Activated CD4-positive, alpha-beta T cell treated with anti-CD3 and anti-CD28 coated beads for 36 hours (primary cell): ENCODE data around the gene NECTIN2. TPM values are rescaled to one million over a fixed set of nuclear protein-coding genes. Genes with fewer than 3 reads are reported as not detected.
A peak's percentile ranks its signal among the peaks of the same experiment; 100 is the strongest.
"Not testable (repeated sequence)": the region's sequence is repeated elsewhere in the genome, so short reads cannot be mapped to it uniquely, and the experiment has no call there.

Experiments
- ATAC-seq: fragments of 200-7000 bp; cut with Tn5 transposase; one replicate; pipeline ENCODE4 v1.10.0; 2021; ENCODE audit warnings: mild to moderate bottlenecking, moderate library complexity
- CTCF ChIA-PET: fragments of 350-600 bp; sonication (Branson Sonifier 250); formaldehyde crosslinking; loops from one replicate; lab custom pipeline; 2021; ENCODE audit warnings: antibody characterized with exemption; lab: Charles Lee
- POLR2A ChIA-PET: fragments of 350-600 bp; sonication (Branson Sonifier 250); formaldehyde crosslinking; loops from one replicate; lab custom pipeline; 2021; ENCODE audit warnings: antibody characterized with exemption, inconsistent platforms; lab: Charles Lee
- DNase-seq: peaks from one replicate; pipeline ENCODE4 v3.0.0-alpha.2; 2020
- H3K27ac Mint-ChIP-seq: one replicate; pipeline ENCODE4 v1.8.0; 2021; ENCODE audit warnings: mixed read lengths
- H3K27me3 Mint-ChIP-seq: one replicate; pipeline ENCODE4 v1.8.0; 2021; ENCODE audit warnings: mixed read lengths
- H3K36me3 Mint-ChIP-seq: one replicate; pipeline ENCODE4 v1.8.0; 2021; ENCODE audit warnings: low read depth, mixed read lengths
- H3K4me1 Mint-ChIP-seq: one replicate; pipeline ENCODE4 v1.8.0; 2021; ENCODE audit warnings: mixed read lengths
- H3K4me3 Mint-ChIP-seq: one replicate; pipeline ENCODE4 v1.8.0; 2021; ENCODE audit warnings: mild to moderate bottlenecking, moderate library complexity, mixed read lengths
- H3K9me3 Mint-ChIP-seq: one replicate; pipeline ENCODE4 v1.8.0; 2021; ENCODE audit warnings: low read depth, mixed read lengths
- intact Hi-C, 2 experiments: fragments of 100-400 bp; cut with DNase I in 1 of 2; cut with micrococcal nuclease in 1 of 2; formaldehyde crosslinking; loops; one replicate each; pipeline versions ENCODE4 v1.14.2 to v1.15.1; 2022 to 2024; cut with DNase I, micrococcal nuclease
- total RNA-seq, 2 experiments: library from RNA; stranded (reverse); gene quantifications; one replicate each; pipeline ENCODE4 v1.2.3, GENCODE V29; 2021

The NECTIN2 gene
- total RNA-seq, 2 experiments from 2014 or later, result 0.80 to 0.93 TPM

DNA sequence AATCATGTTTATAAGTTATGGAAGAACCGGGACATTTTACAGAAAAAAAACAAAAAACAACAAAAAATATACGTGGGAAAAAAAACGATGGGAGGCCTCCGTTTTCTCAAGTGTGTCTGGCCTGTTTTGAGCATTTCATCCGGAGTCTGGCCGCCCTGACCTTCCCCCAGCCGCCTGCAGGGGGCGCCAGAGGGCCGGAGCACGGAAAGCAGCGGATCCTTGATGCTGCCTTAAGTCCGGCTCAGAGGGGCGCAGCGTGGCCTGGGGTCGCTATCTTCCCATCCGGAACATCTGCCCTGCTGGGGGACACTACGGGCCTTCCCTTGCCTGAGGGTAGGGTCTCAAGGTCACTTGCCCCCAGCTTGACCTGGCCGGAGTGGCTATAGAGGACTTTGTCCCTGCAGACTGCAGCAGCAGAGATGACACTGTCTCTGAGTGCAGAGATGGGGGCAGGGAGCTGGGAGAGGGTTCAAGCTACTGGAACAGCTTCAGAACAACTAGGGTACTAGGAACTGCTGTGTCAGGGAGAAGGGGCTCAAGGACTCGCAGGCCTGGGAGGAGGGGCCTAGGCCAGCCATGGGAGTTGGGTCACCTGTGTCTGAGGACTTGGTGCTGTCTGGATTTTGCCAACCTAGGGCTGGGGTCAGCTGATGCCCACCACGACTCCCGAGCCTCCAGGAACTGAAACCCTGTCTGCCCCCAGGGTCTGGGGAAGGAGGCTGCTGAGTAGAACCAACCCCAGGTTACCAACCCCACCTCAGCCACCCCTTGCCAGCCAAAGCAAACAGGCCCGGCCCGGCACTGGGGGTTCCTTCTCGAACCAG lies 57.7 kb downstream of the NECTIN2 start:
- POLR2A ChIA-PET, result interaction anchor here (1.0 to 1.2 kb wide), 2 partner anchors 11 to 13 kb away, joined by 3 read pairs; partner anchors contain the start of gene TOMM40
- Mint-ChIP-seq H3K9me3 (no peaks in the 10 kb centered on the region), H3K36me3 (peaks cover 20% of the 10 kb centered on the region), H3K27me3 (peaks cover 17% of the 10 kb centered on the region), H3K27ac (no peak overlapping the region), H3K4me3 (no peak overlapping the region), H3K4me1 (peaks cover 8% of the 10 kb centered on the region)
- ATAC-seq (peak; percentile 67), DNase-seq (peak; percentile 85)
- CTCF ChIA-PET, result interaction anchor here (0.6 to 1.3 kb wide), 4 partner anchors 9 to 15 kb away, joined by 3 to 5 read pairs (median 4); no protein-coding TSS in a partner anchor
- intact Hi-C loops, result loop anchor here (1.0 to 5.0 kb wide), 4 partner anchors 47 to 433 kb away; no protein-coding TSS in a partner anchor

- ChIA-PET POLR2A (interaction anchor here (0.5 to 1.0 kb wide), 3 partner anchors 12 to 143 kb away, joined by 3 to 5 read pairs (median 4); no protein-coding TSS in a partner anchor), CTCF (interaction anchor here (0.6 to 1.3 kb wide), 4 partner anchors 9 to 73 kb away, joined by 3 to 4 read pairs (median 3); no protein-coding TSS in a partner anchor)
- Mint-ChIP-seq H3K4me1 (peaks cover 8% of the 10 kb centered on the region), H3K36me3 (peaks cover 20% of the 10 kb centered on the region), H3K27me3 (peaks cover 17% of the 10 kb centered on the region), H3K4me3 (no peak overlapping the region), H3K27ac (no peak overlapping the region), H3K9me3 (no peaks in the 10 kb centered on the region)
- ATAC-seq (no peak), DNase-seq (no peak)
- intact Hi-C loops, result loop anchor here in 1 of 2 experiments (5.0 kb wide), 1 partner anchor 433 kb away; no protein-coding TSS in a partner anchor
Observed at GRCh38 chr19:44904426-44904994, 58.4 kb downstream of the NECTIN2 start.

- ChIA-PET CTCF (interaction anchor here (0.5 to 1.1 kb wide), 7 partner anchors 47 to 653 kb away, joined by 3 to 8 read pairs (median 3); no protein-coding TSS in a partner anchor), POLR2A (interaction anchor here (0.5 to 0.9 kb wide), 3 partner anchors 15 to 20 kb away, joined by 3 to 7 read pairs (median 4); partner anchors contain the start of gene TOMM40)
- Mint-ChIP-seq H3K9me3 (no peaks in the 10 kb centered on the region), H3K27ac (no peak within 1 kb of the TSS), H3K27me3 (peaks cover 17% of the 10 kb centered on the region), H3K4me1 (peaks cover 8% of the 10 kb centered on the region), H3K36me3 (peaks cover 13% of the 10 kb centered on the region), H3K4me3 (no peak within 1 kb of the TSS)
- intact Hi-C loops, result no loop called here
- ATAC-seq, result no peak
- DNase-seq, result no peak
Observed at GRCh38 chr19:44905437-44906160, 59.5 kb downstream of the NECTIN2 start, which contains the start of gene APOE. Gene APOE (plus strand): TSS chr19:44905796. CDS start chr19:44906625, 829 bp downstream.

GRCh38 chr19:44907613-44908012 lies 61.5 kb downstream of the NECTIN2 start:
- no peaks in the 10 kb centered on the region for H3K9me3 Mint-ChIP-seq
- ChIA-PET POLR2A (interaction anchor here (0.6 kb wide), 1 partner anchor 50 kb away, joined by 3 read pairs; no protein-coding TSS in a partner anchor), CTCF (no interaction called here)
- intact Hi-C loops, result no loop called here
- H3K27ac Mint-ChIP-seq, result no peak overlapping the region
- no peak overlapping the region for H3K4me3 Mint-ChIP-seq
- peaks cover 6% of the 10 kb centered on the region for H3K36me3 Mint-ChIP-seq
- peaks cover 8% of the 10 kb centered on the region for H3K4me1 Mint-ChIP-seq
- ATAC-seq (no peak), DNase-seq (no peak)
- H3K27me3 Mint-ChIP-seq, result peaks cover 23% of the 10 kb centered on the region

DNA sequence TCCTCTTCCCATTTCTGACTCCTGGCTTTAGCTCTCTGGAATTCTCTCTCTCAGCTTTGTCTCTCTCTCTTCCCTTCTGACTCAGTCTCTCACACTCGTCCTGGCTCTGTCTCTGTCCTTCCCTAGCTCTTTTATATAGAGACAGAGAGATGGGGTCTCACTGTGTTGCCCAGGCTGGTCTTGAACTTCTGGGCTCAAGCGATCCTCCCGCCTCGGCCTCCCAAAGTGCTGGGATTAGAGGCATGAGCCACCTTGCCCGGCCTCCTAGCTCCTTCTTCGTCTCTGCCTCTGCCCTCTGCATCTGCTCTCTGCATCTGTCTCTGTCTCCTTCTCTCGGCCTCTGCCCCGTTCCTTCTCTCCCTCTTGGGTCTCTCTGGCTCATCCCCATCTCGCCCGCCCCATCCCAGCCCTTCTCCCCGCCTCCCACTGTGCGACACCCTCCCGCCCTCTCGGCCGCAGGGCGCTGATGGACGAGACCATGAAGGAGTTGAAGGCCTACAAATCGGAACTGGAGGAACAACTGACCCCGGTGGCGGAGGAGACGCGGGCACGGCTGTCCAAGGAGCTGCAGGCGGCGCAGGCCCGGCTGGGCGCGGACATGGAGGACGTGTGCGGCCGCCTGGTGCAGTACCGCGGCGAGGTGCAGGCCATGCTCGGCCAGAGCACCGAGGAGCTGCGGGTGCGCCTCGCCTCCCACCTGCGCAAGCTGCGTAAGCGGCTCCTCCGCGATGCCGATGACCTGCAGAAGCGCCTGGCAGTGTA lies 62.2 kb downstream of the NECTIN2 start:
- peaks cover 3% of the 10 kb centered on the region for H3K36me3 Mint-ChIP-seq
- ChIA-PET POLR2A (interaction anchor here (0.6 kb wide), 1 partner anchor 49 kb away, joined by 3 read pairs; no protein-coding TSS in a partner anchor), CTCF (no interaction called here)
- no peaks in the 10 kb centered on the region for H3K9me3 Mint-ChIP-seq
- DNase-seq (no peak), ATAC-seq (no peak)
- H3K4me3 Mint-ChIP-seq, result no peak overlapping the region
- H3K27ac Mint-ChIP-seq, result no peak overlapping the region
- H3K27me3 Mint-ChIP-seq, result peaks cover 29% of the 10 kb centered on the region
- H3K4me1 Mint-ChIP-seq, result peaks cover 8% of the 10 kb centered on the region
- intact Hi-C loops, result no loop called here

GRCh38 chr19:44908836-44909261 lies 62.8 kb downstream of the NECTIN2 start:
- ChIA-PET CTCF (no interaction called here), POLR2A (interaction anchor here (0.9 kb wide), 1 partner anchor 11 kb away, joined by 6 read pairs; no protein-coding TSS in a partner anchor)
- no peaks in the 10 kb centered on the region for H3K9me3 Mint-ChIP-seq

GRCh38 chr19:44909775-44910174 lies 63.7 kb downstream of the NECTIN2 start:
- H3K9me3 Mint-ChIP-seq, result no peaks in the 10 kb centered on the region
- no peak overlapping the region for H3K4me3 Mint-ChIP-seq
- H3K4me1 Mint-ChIP-seq, result peaks cover 15% of the 10 kb centered on the region
- H3K27me3 Mint-ChIP-seq, result peaks cover 40% of the 10 kb centered on the region
- CTCF ChIA-PET, result interaction anchor here (0.5 to 0.9 kb wide), 2 partner anchors 15 to 429 kb away, joined by 3 read pairs; no protein-coding TSS in a partner anchor
- H3K36me3 Mint-ChIP-seq, result no peaks in the 10 kb centered on the region
- intact Hi-C loops, result no loop called here
- ATAC-seq (no peak), DNase-seq (no peak)
- H3K27ac Mint-ChIP-seq, result no peak overlapping the region
- POLR2A ChIA-PET, result interaction anchor here (0.9 kb wide), 1 partner anchor 12 kb away, joined by 6 read pairs; no protein-coding TSS in a partner anchor

More at GRCh38 chr19:44908836-44909261, 62.8 kb downstream of the NECTIN2 start:
- Mint-ChIP-seq H3K27ac (no peak overlapping the region), H3K36me3 (no peaks in the 10 kb centered on the region), H3K4me3 (no peak overlapping the region), H3K27me3 (peaks cover 33% of the 10 kb centered on the region), H3K4me1 (peaks cover 8% of the 10 kb centered on the region)
- DNase-seq (no peak), ATAC-seq (no peak)
- intact Hi-C loops, result no loop called here

- intact Hi-C loops, ATAC-seq, H3K4me1 Mint-ChIP-seq, H3K36me3 Mint-ChIP-seq, POLR2A ChIA-PET, H3K4me3 Mint-ChIP-seq, DNase-seq, H3K9me3 Mint-ChIP-seq, H3K27ac Mint-ChIP-seq: not testable (repeated sequence)
- peaks cover 29% of the 10 kb centered on the region for H3K27me3 Mint-ChIP-seq
- CTCF ChIA-PET, result interaction anchor here (0.8 to 1.5 kb wide), 2 partner anchors 44 to 82 kb away, joined by 3 to 5 read pairs; no protein-coding TSS in a partner anchor
Observed at GRCh38 chr19:44911896-44912295, 65.8 kb downstream of the NECTIN2 start.

- Mint-ChIP-seq H3K4me1 (peaks cover 8% of the 10 kb centered on the region), H3K9me3 (no peaks in the 10 kb centered on the region), H3K27ac (no peak overlapping the region), H3K4me3 (no peak overlapping the region), H3K36me3 (no peaks in the 10 kb centered on the region), H3K27me3 (peaks cover 27% of the 10 kb centered on the region)
- intact Hi-C loops, result no loop called here
- DNase-seq, result no peak
- ChIA-PET CTCF (interaction anchor here (0.6 to 1.5 kb wide), 3 partner anchors 9 to 43 kb away, joined by 3 to 4 read pairs (median 3); no protein-coding TSS in a partner anchor), POLR2A (no interaction called here)
- no peak for ATAC-seq
Observed at GRCh38 chr19:44912854-44913253, 66.8 kb downstream of the NECTIN2 start.
